Endothelial cell of umbilical vein (primary cell): Measurements from ENCODE around the gene LARP1. TPM values are rescaled to one million over a fixed set of nuclear protein-coding genes. Genes with fewer than 3 reads are reported as not detected.
"Not testable (repeated sequence)": the region's sequence is repeated elsewhere in the genome, so short reads cannot be mapped to it uniquely, and the experiment has no call there.

Source experiments
- BruUV-seq: library from RNA; stranded (reverse); fragments of 400-500 nt; replicated peaks from 2 replicates; lab custom pipeline; 2021; lab: Mats Ljungman, UMichigan
- CTCF ChIA-PET: fragments of 300-600, 350-600 bp; sonication (Branson Sonifier 250); formaldehyde crosslinking; loops from one replicate; lab custom pipeline; 2021; ENCODE audit warnings: antibody characterized with exemption, inconsistent platforms; lab: Charles Lee
- POLR2A ChIA-PET: fragments of 300-600, 350-600 bp; sonication (Branson Sonifier 250); formaldehyde crosslinking; loops from one replicate; lab custom pipeline; 2021; ENCODE audit warnings: antibody characterized with exemption, inconsistent platforms; lab: Charles Lee
- DNase-seq: peaks from one replicate; pipeline ENCODE4 v3.0.0-alpha.2; 2011; ENCODE audit warnings: low read depth, low spot score
- FAIRE-seq: peaks from 2 replicates; lab custom pipeline; 2011; peaks lifted over from hg19 to GRCh38; lab: Jason Lieb, UNC
- H2AFZ ChIP-seq: 2 replicates; pipeline ENCODE4 v1.6.0; 2012; ENCODE audit warnings: low read depth, low read length, control low read depth, inconsistent platforms
- H3K27ac ChIP-seq: 2 replicates; pipeline ENCODE4 v1.5.1; 2011; ENCODE audit warnings: low read depth, mild to moderate bottlenecking, control low read depth, low read length, moderate library complexity; ENCODE audit not compliant: insufficient read depth
- H3K27me3 ChIP-seq, 2 experiments: 2 replicates each; pipeline versions ENCODE4 v1.6.0 to v1.6.1; 2011; ENCODE audit warnings: low read length in 2 of 2, mixed read lengths in 1 of 2; ENCODE audit not compliant: control insufficient read depth in 2 of 2, insufficient read depth in 2 of 2
- H3K36me3 ChIP-seq, 2 experiments: 2 replicates in 1 of 2; 3 replicates in 1 of 2; pipeline ENCODE4 v1.5.1; 2011; ENCODE audit warnings: low read length in 2 of 2, mild to moderate bottlenecking in 1 of 2, moderate library complexity in 1 of 2; ENCODE audit not compliant: control insufficient read depth in 2 of 2, insufficient read depth in 2 of 2; ENCODE audit errors: extremely low read depth in 1 of 2
- H3K4me1 ChIP-seq: 3 replicates; pipeline ENCODE4 v1.5.1; 2011; ENCODE audit warnings: mild to moderate bottlenecking, low read length; ENCODE audit not compliant: control insufficient read depth, insufficient read depth; ENCODE audit errors: extremely low read depth
- H3K4me2 ChIP-seq: 2 replicates; pipeline ENCODE4 v1.6.1; 2011; ENCODE audit warnings: low read length, control low read depth, mixed read lengths; ENCODE audit not compliant: insufficient read depth
- H3K4me3 ChIP-seq, 3 experiments: fragments of 200-600 bp in 1 of 3; sonication (generic), shearing (Covaris generic) in 1 of 3; replicated peaks in 1 of 3; 2 replicates each; pipeline ENCODE4 v1.5.1; 2011 to 2016; ENCODE audit warnings: control low read depth in 3 of 3, low read length in 3 of 3, mild to moderate bottlenecking in 2 of 3, inconsistent platforms in 1 of 3, low read depth in 1 of 3, moderate library complexity in 1 of 3; ENCODE audit not compliant: insufficient read depth in 1 of 3
- H3K79me2 ChIP-seq: 2 replicates; pipeline ENCODE4 v1.6.0; 2012; ENCODE audit warnings: low read length, inconsistent platforms; ENCODE audit not compliant: control insufficient read depth, insufficient read depth
- H3K9ac ChIP-seq: replicated peaks from 2 replicates; pipeline ENCODE3; 2011; ENCODE audit warnings: low read length, control low read depth; ENCODE audit not compliant: insufficient read depth; ENCODE audit errors: extremely low read depth
- H3K9me1 ChIP-seq: replicated peaks from 3 replicates; pipeline ENCODE4 v1.6.0; 2011; ENCODE audit warnings: mild to moderate bottlenecking, low read length; ENCODE audit not compliant: control insufficient read depth, insufficient read depth; ENCODE audit errors: extremely low read depth
- H3K9me3 ChIP-seq: replicated peaks from 2 replicates; pipeline ENCODE4 v1.5.1; 2012; ENCODE audit warnings: low read length, inconsistent platforms; ENCODE audit not compliant: control insufficient read depth, insufficient read depth
- H4K20me1 ChIP-seq: replicated peaks from 2 replicates; pipeline ENCODE3; 2011; ENCODE audit warnings: mild to moderate bottlenecking, low read length; ENCODE audit not compliant: control insufficient read depth, insufficient read depth; ENCODE audit errors: extremely low read depth
- EZH2 ChIP-seq: IDR thresholded peaks from 2 replicates; pipeline ENCODE4 v1.6.1; 2012; ENCODE audit warnings: borderline replicate concordance, low read depth, mild to moderate bottlenecking, moderate library complexity, low read length, inconsistent platforms; ENCODE audit not compliant: severe bottlenecking
- FOS ChIP-seq: IDR thresholded peaks from 2 replicates; pipeline ENCODE4 v1.6.1; 2011; ENCODE audit warnings: mild to moderate bottlenecking, low read length, moderate library complexity, borderline replicate concordance; ENCODE audit not compliant: insufficient read depth
- dilution Hi-C: fragments of 300-500 bp; cut with MboI; formaldehyde crosslinking; loops from one replicate; pipeline ENCODE4 v1.15.0; 2019; ENCODE audit warnings: low sequenced_read_pairs; ENCODE audit not compliant: extremely low pct_ligation_motif_present
- intact Hi-C: fragments of 100-400 bp; cut with micrococcal nuclease; formaldehyde crosslinking; loops from one replicate; pipeline ENCODE4 v1.10.0; 2022
- polyA plus RNA-seq, 4 experiments: library from polyadenylated mRNA; depleted of rRNA in 3 of 4; stranded (reverse) in 3 of 4; unstranded in 1 of 4; fragments of >200 nt; gene quantifications; 2 replicates each; pipeline versions ENCODE4 v1.2.1 to v1.2.3, GENCODE V29; 2011 to 2012; ENCODE audit warnings: missing spikeins in 1 of 4
- total RNA-seq: library from RNA; stranded (reverse); gene quantifications from 2 replicates; pipeline ENCODE4 v1.2.3, GENCODE V29; 2021

LARP1 gene
- total and polyA plus RNA-seq, 2 donors (not counting 3 experiments of a cell fraction or from before 2014, with no cell fraction given), result 70.4 to 252 TPM

- Histone ChIP-seq H2AFZ (no peak overlapping the region), H3K79me2 (no peaks in the 10 kb centered on the region), H3K4me1 (no peaks in the 10 kb centered on the region), H3K36me3 (no peaks in the 10 kb centered on the region), H4K20me1 (no peaks in the 10 kb centered on the region), H3K9ac (no peak overlapping the region), H3K27me3 (peaks cover 0 to 3% of the 10 kb centered on the region in 2 experiments), H3K9me1 (no peaks in the 10 kb centered on the region), H3K27ac (no peak overlapping the region), H3K9me3 (no peaks in the 10 kb centered on the region), H3K4me2 (no peak overlapping the region), H3K4me3 (no peak overlapping the region)
- CTCF ChIA-PET, result interaction anchor here (1.5 kb wide), 1 partner anchor 15 kb away, joined by 3 read pairs; no protein-coding TSS in a partner anchor
- TF ChIP-seq EZH2 (no peak), FOS (no peak)
- dilution Hi-C loops, result no loop called here
- BruUV-seq, result no TSS peak
- DNase-seq (no peak), FAIRE-seq (no peak)
- POLR2A ChIA-PET, result no interaction called here
- intact Hi-C loops, result no loop called here
These were observed 25.6 kb upstream of the LARP1 start for GRCh38 chr5:154729613-154730012.

GRCh38 chr5:154730761-154731160 lies 24.4 kb upstream of the LARP1 start:
- H3K36me3 ChIP-seq, BruUV-seq, H2AFZ ChIP-seq, dilution Hi-C loops, H3K4me3 ChIP-seq, H3K9ac ChIP-seq, FAIRE-seq, H3K9me3 ChIP-seq, H3K4me1 ChIP-seq, DNase-seq, H3K79me2 ChIP-seq, POLR2A ChIA-PET, H3K27me3 ChIP-seq, H3K9me1 ChIP-seq, H3K4me2 ChIP-seq, H3K27ac ChIP-seq, H4K20me1 ChIP-seq, intact Hi-C loops: not testable (repeated sequence)
- CTCF ChIA-PET, result interaction anchor here (0.6 to 2.0 kb wide), 2 partner anchors 17 to 766 kb away, joined by 3 to 4 read pairs; no protein-coding TSS in a partner anchor
